Keratinocyte (primary cell): ENCODE data around the gene VAMP4. TPM values are rescaled to one million over a fixed set of nuclear protein-coding genes. Genes with fewer than 3 reads are reported as not detected.

Experiments used
- DNase-seq: peaks from one replicate; pipeline ENCODE4 v3.0.0-alpha.2; 2011; ENCODE audit warnings: low read depth, missing footprints, low spot score
- FAIRE-seq: peaks from 2 replicates; lab custom pipeline; 2011; peaks lifted over from hg19 to GRCh38; lab: Jason Lieb, UNC
- H2AFZ ChIP-seq: 2 replicates; pipeline ENCODE4 v1.6.0; 2012; ENCODE audit warnings: low read length, control low read depth, inconsistent platforms; ENCODE audit not compliant: control insufficient read depth
- H3K27ac ChIP-seq: 2 replicates; pipeline ENCODE4 v1.5.1; 2011; ENCODE audit warnings: low read length; ENCODE audit not compliant: control insufficient read depth, insufficient read depth
- H3K27me3 ChIP-seq: 3 replicates; pipeline ENCODE4 v1.6.0; 2011; ENCODE audit warnings: low read length; ENCODE audit not compliant: control insufficient read depth, insufficient read depth; ENCODE audit errors: extremely low read depth
- H3K36me3 ChIP-seq, 2 experiments: 2 replicates in 1 of 2; 3 replicates in 1 of 2; pipeline ENCODE4 v1.5.1; 2011; ENCODE audit warnings: low read length in 2 of 2, mild to moderate bottlenecking in 1 of 2; ENCODE audit not compliant: control insufficient read depth in 2 of 2, insufficient read depth in 2 of 2; ENCODE audit errors: extremely low read depth in 1 of 2
- H3K4me1 ChIP-seq: 3 replicates; pipeline ENCODE4 v1.5.1; 2011; ENCODE audit warnings: low read length; ENCODE audit not compliant: control insufficient read depth, insufficient read depth; ENCODE audit errors: extremely low read depth
- H3K4me2 ChIP-seq: 3 replicates; pipeline ENCODE4 v1.6.0; 2011; ENCODE audit warnings: low read depth, low read length; ENCODE audit not compliant: control insufficient read depth, insufficient read depth; ENCODE audit errors: extremely low read depth
- H3K4me3 ChIP-seq, 3 experiments: fragments of 200-600 bp in 1 of 3; sonication (generic) in 1 of 3; 2 replicates in 2 of 3; 3 replicates in 1 of 3; pipeline ENCODE4 v1.5.1; 2011 to 2016; ENCODE audit warnings: low read length in 3 of 3, mild to moderate bottlenecking in 3 of 3, control low read depth in 2 of 3, inconsistent platforms in 1 of 3, low read depth in 1 of 3, mixed read lengths in 1 of 3, mixed run types in 1 of 3, moderate library complexity in 1 of 3; ENCODE audit not compliant: control insufficient read depth in 2 of 3, insufficient read depth in 2 of 3; ENCODE audit errors: extremely low read depth in 1 of 3
- H3K79me2 ChIP-seq: 2 replicates; pipeline ENCODE4 v1.6.0; 2012; ENCODE audit warnings: low read length; ENCODE audit not compliant: control insufficient read depth, insufficient read depth
- H3K9ac ChIP-seq: 3 replicates; pipeline ENCODE4 v1.6.0; 2011; ENCODE audit warnings: low read length; ENCODE audit not compliant: control insufficient read depth, insufficient read depth; ENCODE audit errors: extremely low read depth
- H3K9me1 ChIP-seq: 3 replicates; pipeline ENCODE4 v1.6.0; 2011; ENCODE audit warnings: low read length; ENCODE audit not compliant: control insufficient read depth, insufficient read depth; ENCODE audit errors: extremely low read depth
- H3K9me3 ChIP-seq: 2 replicates; pipeline ENCODE4 v1.5.1; 2012; ENCODE audit warnings: low read depth, low read length; ENCODE audit not compliant: control insufficient read depth
- H4K20me1 ChIP-seq: 3 replicates; pipeline ENCODE4 v1.6.0; 2011; ENCODE audit warnings: low read length; ENCODE audit not compliant: control insufficient read depth, insufficient read depth; ENCODE audit errors: extremely low read depth
- EZH2 ChIP-seq: IDR thresholded peaks from one replicate; pipeline ENCODE4 v1.6.1; 2012; ENCODE audit warnings: inconsistent platforms, mild to moderate bottlenecking, low read length, moderate library complexity
- dilution Hi-C: fragments of 300-500 bp; cut with MboI; formaldehyde crosslinking; loops from one replicate; pipeline ENCODE4 v1.7.0; 2020; ENCODE audit warnings: low sequenced_read_pairs; ENCODE audit not compliant: extremely low pct_ligation_motif_present
- polyA plus RNA-seq, 5 experiments: library from polyadenylated mRNA; depleted of rRNA in 3 of 5; stranded (reverse) in 3 of 5; stranded (forward) in 1 of 5; unstranded in 1 of 5; fragments of >200 nt; gene quantifications; 1 replicate in 1 of 5; 2 replicates in 3 of 5; 3 replicates in 1 of 5; pipeline versions ENCODE4 v1.2.1 to v1.2.3, GENCODE V29; 2011 to 2012; ENCODE audit warnings: missing spikeins in 2 of 5, low read depth in 1 of 5, low replicate concordance in 1 of 5
- TF ChIP-seq, protein P1 (sequence below), 3 experiments: IDR thresholded peaks in 1 of 3; conservative IDR thresholded peaks in 1 of 3; optimal IDR thresholded peaks in 1 of 3; 2 replicates in 2 of 3; 3 replicates in 1 of 3; pipeline versions ENCODE3 to v1.5.1; 2011; ENCODE audit warnings: low read length in 3 of 3, mild to moderate bottlenecking in 3 of 3, moderate library complexity in 2 of 3, control low read depth in 1 of 3, inconsistent platforms in 1 of 3; ENCODE audit not compliant: insufficient read depth in 2 of 3; ENCODE audit errors: extremely low read depth in 1 of 3

VAMP4 gene
- polyA plus RNA-seq, 1 donor (not counting 4 experiments of a cell fraction or from before 2014, with no cell fraction given) = 12.7 TPM

DNA sequence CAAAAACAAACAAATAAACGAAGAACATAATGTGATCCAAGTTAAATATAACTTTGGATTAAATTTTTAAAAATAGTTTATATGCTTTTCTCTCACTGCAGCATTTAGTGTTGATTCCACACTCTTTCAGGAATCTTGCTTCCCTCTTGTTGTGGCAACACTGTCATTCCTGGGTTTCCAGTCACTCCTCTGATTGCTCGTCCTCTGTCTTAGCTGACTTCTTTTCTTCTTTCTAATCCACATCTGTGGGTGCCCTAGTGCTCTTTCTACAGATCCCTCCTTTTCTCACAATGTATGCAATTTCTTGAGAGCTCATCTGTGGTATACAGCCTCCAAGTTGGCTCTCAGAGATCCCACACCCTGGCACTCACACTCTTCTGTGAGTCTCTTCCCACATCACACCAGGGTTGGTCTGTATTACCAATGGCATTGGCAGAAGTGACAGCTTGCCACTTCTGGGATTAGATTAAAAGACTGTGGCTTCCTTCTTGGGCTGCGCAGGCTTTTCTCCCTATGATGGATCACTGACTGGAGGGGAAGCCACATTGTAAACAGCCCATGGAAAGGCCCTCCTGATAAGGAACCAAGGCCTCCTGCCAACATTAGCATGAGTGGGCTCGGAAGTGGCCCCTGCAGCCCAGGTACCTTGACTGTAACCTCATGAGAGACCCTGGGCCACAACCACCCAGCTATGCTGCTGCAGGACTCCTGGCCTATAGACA lies 77.8 kb downstream of the VAMP4 start:
- Histone ChIP-seq H3K9me1 (no peaks in the 10 kb centered on the region), H3K27ac (no peak overlapping the region), H2AFZ (no peak overlapping the region), H3K4me1 (no peaks in the 10 kb centered on the region), H3K27me3 (no peaks in the 10 kb centered on the region), H3K9me3 (no peaks in the 10 kb centered on the region), H3K9ac (no peak overlapping the region), H4K20me1 (no peaks in the 10 kb centered on the region), H3K4me2 (no peak overlapping the region), H3K4me3 (no peak overlapping the region), H3K36me3 (no peaks in the 10 kb centered on the region), H3K79me2 (no peaks in the 10 kb centered on the region)
- no peak for FAIRE-seq
- no peak for DNase-seq
- dilution Hi-C loops = no loop called here
- TF ChIP-seq EZH2 = no peak
- TF ChIP-seq, protein P1, sequence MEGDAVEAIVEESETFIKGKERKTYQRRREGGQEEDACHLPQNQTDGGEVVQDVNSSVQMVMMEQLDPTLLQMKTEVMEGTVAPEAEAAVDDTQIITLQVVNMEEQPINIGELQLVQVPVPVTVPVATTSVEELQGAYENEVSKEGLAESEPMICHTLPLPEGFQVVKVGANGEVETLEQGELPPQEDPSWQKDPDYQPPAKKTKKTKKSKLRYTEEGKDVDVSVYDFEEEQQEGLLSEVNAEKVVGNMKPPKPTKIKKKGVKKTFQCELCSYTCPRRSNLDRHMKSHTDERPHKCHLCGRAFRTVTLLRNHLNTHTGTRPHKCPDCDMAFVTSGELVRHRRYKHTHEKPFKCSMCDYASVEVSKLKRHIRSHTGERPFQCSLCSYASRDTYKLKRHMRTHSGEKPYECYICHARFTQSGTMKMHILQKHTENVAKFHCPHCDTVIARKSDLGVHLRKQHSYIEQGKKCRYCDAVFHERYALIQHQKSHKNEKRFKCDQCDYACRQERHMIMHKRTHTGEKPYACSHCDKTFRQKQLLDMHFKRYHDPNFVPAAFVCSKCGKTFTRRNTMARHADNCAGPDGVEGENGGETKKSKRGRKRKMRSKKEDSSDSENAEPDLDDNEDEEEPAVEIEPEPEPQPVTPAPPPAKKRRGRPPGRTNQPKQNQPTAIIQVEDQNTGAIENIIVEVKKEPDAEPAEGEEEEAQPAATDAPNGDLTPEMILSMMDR (optimal IDR thresholded peaks at IDR 0.05 in 1 of 3, IDR thresholded peaks at IDR 0.05 in 1 of 3, conservative IDR thresholded peaks at IDR 0.05 in 1 of 3; ENCODE audit: extremely low read depth in 1 of 3, insufficient read depth in 2 of 3, low read length in 3 of 3) = no peak

DNA sequence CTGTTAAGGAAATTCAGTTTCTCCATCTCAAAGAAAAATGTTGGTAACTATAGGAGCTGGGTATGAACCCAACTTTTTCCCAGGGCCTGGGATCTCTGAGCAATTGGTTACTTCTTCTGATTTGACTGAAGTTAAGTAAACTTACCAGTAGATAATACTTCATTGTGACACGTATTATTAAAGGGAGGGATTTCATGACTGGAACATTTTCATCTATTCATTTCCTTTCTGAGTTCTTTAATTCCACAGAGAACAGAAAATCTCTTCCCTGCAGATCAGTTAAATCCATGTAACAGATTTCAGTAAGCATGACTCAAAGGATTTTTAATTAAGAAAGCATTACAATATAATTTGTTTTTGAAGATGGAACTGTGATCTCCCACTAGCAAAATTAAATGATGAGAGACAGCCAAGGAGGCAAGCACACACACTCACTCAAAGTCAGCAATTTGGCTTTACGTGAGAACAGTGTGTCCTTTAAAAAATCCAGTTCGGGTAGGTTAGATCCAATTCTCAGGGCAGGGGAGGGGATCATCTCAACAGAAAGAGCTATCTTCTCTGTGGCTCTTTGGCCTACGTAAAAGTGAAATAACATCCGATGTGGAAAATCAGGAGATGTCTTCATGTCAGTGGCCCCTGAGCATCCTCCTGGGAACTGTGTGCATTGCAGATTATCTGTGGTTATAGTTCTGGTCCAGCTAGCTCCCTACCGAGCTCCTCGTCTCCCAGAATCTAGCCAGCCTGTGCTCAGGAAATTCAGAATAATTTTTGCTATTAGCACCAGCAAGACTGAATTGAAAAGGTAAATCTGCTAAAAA lies 78.6 kb downstream of the VAMP4 start:
- Histone ChIP-seq H4K20me1 (no peaks in the 10 kb centered on the region), H3K36me3 (no peaks in the 10 kb centered on the region), H3K79me2 (no peaks in the 10 kb centered on the region), H3K4me1 (no peaks in the 10 kb centered on the region), H3K9me3 (no peaks in the 10 kb centered on the region), H3K4me3 (no peak overlapping the region), H3K27me3 (no peaks in the 10 kb centered on the region), H3K9ac (no peak overlapping the region), H2AFZ (no peak overlapping the region), H3K9me1 (no peaks in the 10 kb centered on the region), H3K4me2 (no peak overlapping the region), H3K27ac (no peak overlapping the region)
- DNase-seq (no peak), FAIRE-seq (no peak)
- no peak for TF ChIP-seq EZH2
- TF ChIP-seq, protein P1 (optimal IDR thresholded peaks at IDR 0.05 in 1 of 3, IDR thresholded peaks at IDR 0.05 in 1 of 3, conservative IDR thresholded peaks at IDR 0.05 in 1 of 3; ENCODE audit: extremely low read depth in 1 of 3, insufficient read depth in 2 of 3, low read length in 3 of 3) = no peak
- dilution Hi-C loops = no loop called here
